WTC11 (cell line): ENCODE measurements around the gene UTS2B. TPM values are rescaled to one million over a fixed set of nuclear protein-coding genes. Genes with fewer than 3 reads are reported as not detected.
A peak's percentile ranks its signal among the peaks of the same experiment; 100 is the strongest.

Experiments used
- ATAC-seq: fragments of 200-7000 bp; cut with Tn5 transposase; 2 replicates; pipeline ENCODE4 v1.10.0; 2021; ENCODE audit warnings: mild to moderate bottlenecking, moderate library complexity
- CTCF ChIA-PET: fragments of 300-600 bp; sonication (Branson Sonifier 250); formaldehyde crosslinking; loops from one replicate; lab custom pipeline; 2021; ENCODE audit warnings: antibody characterized with exemption; lab: Charles Lee
- POLR2A ChIA-PET: fragments of 350-600 bp; sonication (Branson Sonifier 250); formaldehyde crosslinking; loops from one replicate; lab custom pipeline; 2021; ENCODE audit warnings: antibody characterized with exemption; lab: Charles Lee
- DNase-seq: peaks from one replicate; pipeline ENCODE4 v3.0.0; 2021; ENCODE audit warnings: low spot score
- H3K27ac Mint-ChIP-seq: 2 replicates; pipeline ENCODE4 v1.8.0; 2021; ENCODE audit warnings: mixed read lengths
- H3K27me3 Mint-ChIP-seq: 2 replicates; pipeline ENCODE4 v1.8.0; 2021; ENCODE audit warnings: low read depth, mild to moderate bottlenecking, moderate library complexity, mixed read lengths
- H3K36me3 Mint-ChIP-seq: 2 replicates; pipeline ENCODE4 v1.8.0; 2021; ENCODE audit warnings: mixed read lengths
- H3K4me1 Mint-ChIP-seq: 2 replicates; pipeline ENCODE4 v1.8.0; 2022; ENCODE audit warnings: mixed read lengths
- H3K4me3 Mint-ChIP-seq: 2 replicates; pipeline ENCODE4 v1.8.0; 2021; ENCODE audit warnings: mild to moderate bottlenecking, moderate library complexity, mixed read lengths
- H3K9me3 Mint-ChIP-seq: 2 replicates; pipeline ENCODE4 v1.8.0; 2021; ENCODE audit warnings: mixed read lengths
- CBFB ChIP-seq: sonication (generic); formaldehyde crosslinking; IDR thresholded peaks from 2 replicates; pipeline ENCODE4 v1.8.1; 2022; ENCODE audit warnings: mild to moderate bottlenecking, low read depth, missing genetic modification reagents
- CREB1 ChIP-seq: sonication (generic); formaldehyde crosslinking; IDR thresholded peaks from 2 replicates; pipeline ENCODE4 v1.8.0; 2023; ENCODE audit warnings: mild to moderate bottlenecking, missing genetic modification reagents
- CTCF ChIP-seq: fragments of 200-600 bp; IDR thresholded peaks from 2 replicates; pipeline ENCODE4 v1.8.0; 2022; ENCODE audit warnings: antibody characterized with exemption
- FOXJ3 ChIP-seq: sonication (generic); formaldehyde crosslinking; IDR thresholded peaks from 2 replicates; pipeline ENCODE4 v1.9.0; 2021; ENCODE audit warnings: missing genetic modification reagents, mild to moderate bottlenecking, borderline replicate concordance
- MLX ChIP-seq: sonication (generic); formaldehyde crosslinking; IDR thresholded peaks from 2 replicates; pipeline ENCODE4 v1.8.1; 2023; ENCODE audit warnings: mild to moderate bottlenecking, missing genetic modification reagents, moderate library complexity
- MXD4 ChIP-seq: fragments of 250-450 bp; sonication (Bioruptor Pico); IDR thresholded peaks from 2 replicates; pipeline ENCODE4 v1.8.0; 2021; ENCODE audit warnings: mild to moderate bottlenecking, moderate library complexity, borderline replicate concordance
- NFYB ChIP-seq: sonication (generic); formaldehyde crosslinking; conservative IDR thresholded peaks from 2 replicates; pipeline ENCODE4 v1.8.0; 2022; ENCODE audit warnings: low read depth, missing genetic modification reagents
- NR3C1 ChIP-seq: sonication (generic); formaldehyde crosslinking; conservative IDR thresholded peaks from 2 replicates; pipeline ENCODE4 v1.8.1; 2023; ENCODE audit warnings: low read depth, mild to moderate bottlenecking, missing genetic modification reagents
- OVOL2 ChIP-seq: fragments of 250-450 bp; sonication (Bioruptor Pico); IDR thresholded peaks from 2 replicates; pipeline ENCODE4 v1.9.0; 2021; ENCODE audit warnings: mild to moderate bottlenecking, borderline replicate concordance
- PRDM15 ChIP-seq: sonication (generic); formaldehyde crosslinking; IDR thresholded peaks from 2 replicates; pipeline ENCODE4 v1.8.0; 2022; ENCODE audit warnings: missing genetic modification reagents
- RORB ChIP-seq: fragments of 250-450 bp; sonication (Bioruptor Pico); IDR thresholded peaks from 2 replicates; pipeline ENCODE4 v1.9.0; 2021; ENCODE audit warnings: mild to moderate bottlenecking
- SOX15 ChIP-seq: fragments of 250-450 bp; sonication (Bioruptor Pico); IDR thresholded peaks from 2 replicates; pipeline ENCODE4 v1.9.0; 2021; ENCODE audit warnings: mild to moderate bottlenecking
- SP1 ChIP-seq: sonication (generic); formaldehyde crosslinking; conservative IDR thresholded peaks from 2 replicates; pipeline ENCODE4 v1.8.1; 2022; ENCODE audit warnings: missing genetic modification reagents
- TCF7 ChIP-seq: sonication (generic); formaldehyde crosslinking; IDR thresholded peaks from 2 replicates; pipeline ENCODE4 v1.8.0; 2022; ENCODE audit warnings: mild to moderate bottlenecking, low read depth, missing genetic modification reagents, moderate library complexity
- ZNF138 ChIP-seq: sonication (generic); formaldehyde crosslinking; conservative IDR thresholded peaks from 2 replicates; pipeline ENCODE4 v1.8.1; 2022; ENCODE audit warnings: mild to moderate bottlenecking, moderate library complexity, missing genetic modification reagents
- ZNF396 ChIP-seq: fragments of 250-450 bp; sonication (Bioruptor Pico); IDR thresholded peaks from 2 replicates; pipeline ENCODE4 v1.8.0; 2021; ENCODE audit warnings: mild to moderate bottlenecking, moderate library complexity, borderline replicate concordance
- ZNF512 ChIP-seq: sonication (generic); formaldehyde crosslinking; IDR thresholded peaks from 2 replicates; pipeline ENCODE4 v1.8.1; 2022; ENCODE audit warnings: missing genetic modification reagents, borderline replicate concordance
- total RNA-seq: library from RNA; stranded (reverse); gene quantifications from 3 replicates; pipeline ENCODE4 v1.2.3, GENCODE V29; 2021

UTS2B gene
- total RNA-seq, 1 experiment from 2014 or later: not detected

- no peak for TF ChIP-seq ZNF512 (CRISPR knock-in tag)
Observed at GRCh38 chr3:191303596-191303995, 26.7 kb downstream of the UTS2B start (continued).

- H3K27ac Mint-ChIP-seq: peak overlapping the region; percentile 5; the same call in 1 of the 2 replicates
- ATAC-seq (no peak), DNase-seq (no peak)
- H3K9me3 Mint-ChIP-seq: no peaks in the 10 kb centered on the region
- H3K4me1 Mint-ChIP-seq: peaks cover 29% of the 10 kb centered on the region
- H3K27me3 Mint-ChIP-seq: no peaks in the 10 kb centered on the region
- TF ChIP-seq NFYB (CRISPR knock-in tag): no peak
- TF ChIP-seq ZNF396: no peak
- no peak for TF ChIP-seq SOX15 (CRISPR knock-in tag)
- TF ChIP-seq RORB: no peak
- no peak for TF ChIP-seq CREB1 (CRISPR knock-in tag)
- TF ChIP-seq ZNF138 (CRISPR knock-in tag): no peak
- no peak for TF ChIP-seq CBFB (CRISPR knock-in tag)
- TF ChIP-seq NR3C1 (CRISPR knock-in tag): no peak
- TF ChIP-seq MXD4: no peak
- no peak for TF ChIP-seq OVOL2 (CRISPR knock-in tag)
- TF ChIP-seq PRDM15: no peak
- TF ChIP-seq ZNF512 (CRISPR knock-in tag): no peak
- TF ChIP-seq MLX (CRISPR knock-in tag): no peak
- TF ChIP-seq SP1: no peak
- TF ChIP-seq TCF7 (CRISPR knock-in tag): no peak
- no peak for TF ChIP-seq CTCF
- TF ChIP-seq FOXJ3: no peak
- TF ChIP-seq, all 79 proteins: peak for 0
- Mint-ChIP-seq H3K4me3 (no peak overlapping the region), H3K36me3 (no peaks in the 10 kb centered on the region)
- POLR2A ChIA-PET: no interaction called here
- CTCF ChIA-PET: no interaction called here
Observed at GRCh38 chr3:191302451-191302850, 27.9 kb downstream of the UTS2B start.
